Naive B cell (primary cell): Measurements from ENCODE around the gene RBMS3. TPM values are rescaled to one million over a fixed set of nuclear protein-coding genes. Genes with fewer than 3 reads are reported as not detected.

ENCODE experiments used
- ATAC-seq, 2 donors: fragments of 150-1000 bp; cut with Tn5 transposase; 2 replicates each; pipeline ENCODE4 v1.10.0; 2021; ENCODE audit warnings: low read depth in 2 of 2, mild to moderate bottlenecking in 2 of 2, moderate library complexity in 2 of 2
- DNase-seq: peaks from one replicate; pipeline ENCODE4 v3.0.0; 2022
- H3K27ac Mint-ChIP-seq, 6 donors: one replicate each; pipeline ENCODE4 v1.8.0; 2020 to 2022; ENCODE audit warnings: mild to moderate bottlenecking in 6 of 6, mixed read lengths in 6 of 6, moderate library complexity in 5 of 6, inconsistent platforms in 2 of 6
- H3K27me3 Mint-ChIP-seq, 3 donors: one replicate each; pipeline ENCODE4 v1.8.0; 2021 to 2022; ENCODE audit warnings: mixed read lengths in 3 of 3, mild to moderate bottlenecking in 1 of 3
- H3K36me3 Mint-ChIP-seq, 2 donors: one replicate each; pipeline ENCODE4 v1.8.0; 2020 to 2022; ENCODE audit warnings: mixed read lengths in 2 of 2, inconsistent platforms in 1 of 2, mild to moderate bottlenecking in 1 of 2
- H3K4me1 Mint-ChIP-seq, 3 donors: one replicate each; pipeline ENCODE4 v1.8.0; 2020 to 2022; ENCODE audit warnings: mixed read lengths in 3 of 3, inconsistent platforms in 1 of 3, mild to moderate bottlenecking in 1 of 3, moderate library complexity in 1 of 3
- H3K4me3 Mint-ChIP-seq, 8 donors: one replicate each; pipeline ENCODE4 v1.8.0; 2020 to 2022; ENCODE audit warnings: mild to moderate bottlenecking in 8 of 8, mixed read lengths in 8 of 8, moderate library complexity in 8 of 8, inconsistent platforms in 2 of 8
- H3K9me3 Mint-ChIP-seq, 7 donors: one replicate each; pipeline ENCODE4 v1.8.0; 2020 to 2022; ENCODE audit warnings: mixed read lengths in 7 of 7, mild to moderate bottlenecking in 5 of 7, inconsistent platforms in 2 of 7, moderate library complexity in 1 of 7
- polyA plus RNA-seq, 6 donors: library from polyadenylated mRNA; unstranded; fragments of 300-500 nt; fragmentation: Illumina TruSeq; gene quantifications; one replicate each; pipeline ENCODE4 v1.2.3, GENCODE V29; 2021; ENCODE audit warnings: low read depth in 6 of 6

Gene RBMS3
- polyA plus RNA-seq, 6 donors from 2014 or later, result 0.12 to 1.3 (median 0.45) TPM; not detected in 3

GRCh38 chr3:29850641-29851040 lies 569.8 kb downstream of the RBMS3 start:
- H3K9me3 Mint-ChIP-seq, result peaks cover 0 to 15% (median 8%) of the 10 kb centered on the region in 7 donors
- no peak overlapping the region for H3K4me3 Mint-ChIP-seq
- no peak overlapping the region for H3K27ac Mint-ChIP-seq
- H3K36me3 Mint-ChIP-seq, result no peaks in the 10 kb centered on the region
- no peak for DNase-seq
- no peaks in the 10 kb centered on the region for H3K27me3 Mint-ChIP-seq
- no peak for ATAC-seq
- H3K4me1 Mint-ChIP-seq, result no peaks in the 10 kb centered on the region

DNA sequence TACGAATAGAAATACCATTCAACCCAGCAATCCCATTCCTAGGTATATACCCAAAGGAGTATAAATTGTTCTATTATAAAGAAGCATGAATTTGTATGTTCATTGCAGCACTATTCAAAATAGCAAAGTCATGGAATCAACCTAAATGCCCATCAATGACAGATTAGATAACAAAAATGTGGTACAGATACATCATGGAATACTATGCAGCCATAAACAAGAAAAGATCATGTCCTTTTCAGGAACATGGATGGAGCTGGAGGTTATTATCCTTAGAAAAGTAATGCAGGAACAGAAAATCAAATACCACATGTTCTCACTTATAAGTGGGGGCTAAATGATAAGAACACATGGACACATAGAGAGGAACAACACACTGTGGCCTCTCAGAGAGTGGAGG lies 571.9 kb downstream of the RBMS3 start:
- no peaks in the 10 kb centered on the region for H3K36me3 Mint-ChIP-seq

DNA sequence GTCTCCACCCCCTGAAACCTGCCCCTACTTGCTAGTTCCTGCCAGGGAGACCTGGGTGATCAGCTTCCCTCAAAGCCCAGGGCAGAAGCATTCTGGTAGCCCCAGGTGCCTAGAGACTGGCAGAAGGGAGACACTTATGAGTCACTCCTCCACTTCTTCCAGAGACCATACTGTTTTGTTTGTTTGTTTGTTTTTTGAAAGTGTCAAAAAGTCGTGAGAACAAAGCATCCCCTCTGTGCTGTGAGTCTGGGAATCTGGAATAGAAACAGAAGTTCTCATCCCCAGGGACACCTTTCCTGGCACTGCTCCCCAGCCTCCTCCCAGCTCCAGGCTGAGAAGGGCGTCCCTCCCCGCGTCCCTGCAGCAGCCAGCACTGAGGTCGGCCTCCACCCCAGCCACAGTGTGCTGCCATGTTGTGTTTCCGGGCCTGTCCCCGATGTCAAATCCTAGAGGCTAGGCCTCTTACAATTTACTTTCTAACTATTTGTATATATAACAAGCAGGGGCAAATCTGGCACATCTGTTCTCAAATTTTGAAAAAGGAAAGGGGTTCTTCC lies 573.0 kb downstream of the RBMS3 start:
- H3K27ac Mint-ChIP-seq, result no peak overlapping the region
- ATAC-seq (no peak), DNase-seq (no peak)
- no peaks in the 10 kb centered on the region for H3K4me1 Mint-ChIP-seq
- no peaks in the 10 kb centered on the region for H3K36me3 Mint-ChIP-seq
- no peak overlapping the region for H3K4me3 Mint-ChIP-seq
- no peaks in the 10 kb centered on the region for H3K27me3 Mint-ChIP-seq
- H3K9me3 Mint-ChIP-seq, result peaks cover 0 to 15% (median 8%) of the 10 kb centered on the region in 7 donors

More for the DNA sequence above, 571.9 kb downstream of the RBMS3 start:
- Mint-ChIP-seq H3K27ac (no peak overlapping the region), H3K9me3 (peaks cover 0 to 15% (median 8%) of the 10 kb centered on the region in 7 donors), H3K4me1 (no peaks in the 10 kb centered on the region), H3K4me3 (no peak overlapping the region), H3K27me3 (no peaks in the 10 kb centered on the region)
- ATAC-seq, result no peak
- DNase-seq, result no peak

- H3K27me3 Mint-ChIP-seq, result no peaks in the 10 kb centered on the region
- no peak overlapping the region for H3K4me3 Mint-ChIP-seq
- DNase-seq, result no peak
- H3K9me3 Mint-ChIP-seq, result peaks cover 0 to 15% (median 8%) of the 10 kb centered on the region in 7 donors
- H3K27ac Mint-ChIP-seq, result no peak overlapping the region
- ATAC-seq, result no peak
- no peaks in the 10 kb centered on the region for H3K36me3 Mint-ChIP-seq
- H3K4me1 Mint-ChIP-seq, result no peaks in the 10 kb centered on the region
These were observed 574.0 kb downstream of the RBMS3 start for GRCh38 chr3:29854821-29855220.

GRCh38 chr3:29859726-29860270 lies 578.9 kb downstream of the RBMS3 start:
- no peaks in the 10 kb centered on the region for H3K4me1 Mint-ChIP-seq
- ATAC-seq, result no peak
- H3K36me3 Mint-ChIP-seq, result no peaks in the 10 kb centered on the region
- H3K27ac Mint-ChIP-seq, result no peak overlapping the region
- DNase-seq, result no peak
- no peak overlapping the region for H3K4me3 Mint-ChIP-seq
- peaks cover 0 to 8% (median 0%) of the 10 kb centered on the region in 3 donors for H3K27me3 Mint-ChIP-seq
- no peaks in the 10 kb centered on the region for H3K9me3 Mint-ChIP-seq

DNA sequence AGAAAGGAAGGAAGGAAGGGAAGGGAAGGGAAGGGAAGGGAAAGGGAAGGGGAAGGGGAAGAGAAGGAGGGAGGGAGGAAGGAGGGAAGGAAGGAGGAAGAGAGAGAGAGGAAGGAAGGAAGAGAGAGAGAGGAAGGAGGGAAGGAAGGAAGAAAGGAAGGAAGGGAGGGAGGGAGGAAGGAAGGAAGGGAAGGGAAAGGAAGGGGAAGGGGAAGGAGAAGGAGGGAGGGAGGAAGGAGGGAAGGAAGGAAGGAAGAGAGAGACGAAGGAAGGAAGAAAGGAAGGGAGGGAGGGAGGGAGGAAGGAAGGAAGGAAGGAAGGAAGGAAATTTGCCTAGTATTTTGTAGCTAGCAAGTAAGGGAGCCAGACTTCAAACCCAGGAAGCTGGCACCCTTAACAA lies 583.9 kb downstream of the RBMS3 start:
- Mint-ChIP-seq H3K27ac (no peak overlapping the region), H3K9me3 (no peaks in the 10 kb centered on the region), H3K4me1 (no peaks in the 10 kb centered on the region), H3K4me3 (no peak overlapping the region), H3K27me3 (peaks cover 0 to 8% (median 0%) of the 10 kb centered on the region in 3 donors), H3K36me3 (no peaks in the 10 kb centered on the region)
- no peak for ATAC-seq
- DNase-seq, result no peak

DNA sequence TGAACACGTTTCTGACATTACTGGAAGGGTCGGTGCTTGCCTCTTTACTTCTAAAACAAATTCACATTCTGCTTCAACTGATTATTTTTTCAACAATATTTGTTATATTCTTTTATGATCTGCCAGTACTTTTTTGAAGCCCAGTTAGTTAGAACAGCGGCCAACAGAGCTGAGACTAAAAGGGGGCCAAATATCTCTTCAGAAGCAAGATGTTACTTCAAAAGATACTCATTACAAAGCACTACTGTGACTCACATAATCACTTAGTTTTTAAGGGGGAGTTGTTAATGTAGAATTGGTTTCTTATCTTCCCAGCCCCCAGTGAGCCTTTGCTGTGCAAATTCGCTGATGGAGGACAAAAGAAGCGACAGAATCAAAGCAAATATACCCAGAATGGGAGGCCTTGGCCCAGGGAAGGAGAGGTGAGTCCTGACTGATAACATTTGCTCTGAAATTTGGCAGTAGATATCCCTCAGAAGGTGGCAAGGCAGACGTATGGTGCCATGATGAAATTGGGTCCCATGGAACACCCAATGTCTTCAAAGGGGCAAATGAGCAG lies 587.8 kb downstream of the RBMS3 start:
- H3K4me1 Mint-ChIP-seq, result no peaks in the 10 kb centered on the region
- H3K9me3 Mint-ChIP-seq, result no peaks in the 10 kb centered on the region
- DNase-seq (no peak), ATAC-seq (no peak)
- H3K36me3 Mint-ChIP-seq, result no peaks in the 10 kb centered on the region
- H3K4me3 Mint-ChIP-seq, result no peak overlapping the region
- peak overlapping the region in 1 of 6 donors; percentile 6 for H3K27ac Mint-ChIP-seq
- H3K27me3 Mint-ChIP-seq, result no peaks in the 10 kb centered on the region

- peaks cover 0 to 4% (median 0%) of the 10 kb centered on the region in 7 donors for H3K9me3 Mint-ChIP-seq
These were observed 589.3 kb downstream of the RBMS3 start for GRCh38 chr3:29870136-29870535.

DNA sequence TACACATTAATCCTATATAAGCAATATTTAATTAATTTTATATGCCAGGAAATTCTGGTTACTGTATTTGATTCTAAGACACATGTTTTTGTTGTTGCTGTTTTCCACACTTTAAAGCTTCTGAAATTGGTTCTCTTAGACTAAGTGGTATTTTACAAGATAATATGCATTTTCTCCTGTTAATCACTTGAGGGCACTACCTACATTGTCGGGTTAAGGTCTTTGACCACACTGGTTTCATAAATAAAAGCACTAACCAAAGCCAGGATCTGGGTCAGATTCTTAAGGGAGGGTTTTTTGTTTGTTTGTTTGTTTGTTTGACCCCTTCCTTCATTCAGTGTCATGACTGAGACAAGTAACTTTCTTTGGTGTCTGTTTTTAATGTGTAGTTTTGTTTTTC lies 590.2 kb downstream of the RBMS3 start:
- no peaks in the 10 kb centered on the region for H3K4me1 Mint-ChIP-seq
- H3K27me3 Mint-ChIP-seq, result no peaks in the 10 kb centered on the region
- no peak overlapping the region for H3K27ac Mint-ChIP-seq
- H3K4me3 Mint-ChIP-seq, result no peak overlapping the region
- no peak for DNase-seq
- H3K36me3 Mint-ChIP-seq, result no peaks in the 10 kb centered on the region
- no peak for ATAC-seq
- peaks cover 0 to 4% (median 0%) of the 10 kb centered on the region in 7 donors for H3K9me3 Mint-ChIP-seq

More at GRCh38 chr3:29870136-29870535, 589.3 kb downstream of the RBMS3 start:
- ATAC-seq (no peak), DNase-seq (no peak)
- Mint-ChIP-seq H3K4me1 (no peaks in the 10 kb centered on the region), H3K36me3 (no peaks in the 10 kb centered on the region), H3K4me3 (no peak overlapping the region), H3K27ac (no peak overlapping the region), H3K27me3 (no peaks in the 10 kb centered on the region)

GRCh38 chr3:29880809-29881208 lies 599.9 kb downstream of the RBMS3 start:
- H3K4me1 Mint-ChIP-seq, result no peaks in the 10 kb centered on the region
- H3K4me3 Mint-ChIP-seq, result peak overlapping the region in 1 of 8 donors; percentile 1
- no peak for DNase-seq
- ATAC-seq, result no peak
- H3K9me3 Mint-ChIP-seq, result peaks cover 0 to 2% (median 0%) of the 10 kb centered on the region in 7 donors
- no peaks in the 10 kb centered on the region for H3K36me3 Mint-ChIP-seq
- H3K27ac Mint-ChIP-seq, result no peak overlapping the region
- peaks cover 6 to 10% (median 8%) of the 10 kb centered on the region in 3 donors for H3K27me3 Mint-ChIP-seq

- ATAC-seq (no peak), DNase-seq (no peak)
- no peaks in the 10 kb centered on the region for H3K36me3 Mint-ChIP-seq
- no peaks in the 10 kb centered on the region for H3K4me1 Mint-ChIP-seq
- peaks cover 0 to 4% (median 0%) of the 10 kb centered on the region in 7 donors for H3K9me3 Mint-ChIP-seq
- no peak overlapping the region for H3K27ac Mint-ChIP-seq
- H3K4me3 Mint-ChIP-seq, result no peak overlapping the region
- no peaks in the 10 kb centered on the region for H3K27me3 Mint-ChIP-seq
These were observed 606.6 kb downstream of the RBMS3 start for GRCh38 chr3:29887451-29887850.

DNA sequence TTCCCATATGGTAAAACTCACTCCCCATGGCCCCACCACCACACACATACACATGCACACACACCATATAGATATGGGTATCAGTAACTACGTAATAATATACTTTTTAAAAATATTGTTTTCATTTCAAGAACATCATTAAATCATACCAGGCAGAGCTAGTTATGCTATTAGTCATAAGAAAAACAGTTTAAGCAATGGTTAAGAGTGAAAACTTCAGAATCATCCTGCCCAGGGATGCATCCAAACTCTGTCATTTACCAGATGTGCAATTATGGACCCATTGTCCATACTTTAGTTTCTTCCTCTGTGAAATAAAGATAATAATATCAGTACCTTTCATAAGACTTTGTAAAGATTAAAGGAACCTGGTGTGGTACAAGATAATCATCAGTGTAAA lies 608.3 kb downstream of the RBMS3 start:
- Mint-ChIP-seq H3K4me3 (no peak overlapping the region), H3K4me1 (no peaks in the 10 kb centered on the region), H3K27ac (no peak overlapping the region), H3K27me3 (no peaks in the 10 kb centered on the region), H3K36me3 (no peaks in the 10 kb centered on the region), H3K9me3 (peaks cover 0 to 4% (median 0%) of the 10 kb centered on the region in 7 donors)
- ATAC-seq (no peak), DNase-seq (no peak)

- Mint-ChIP-seq H3K27ac (no peak overlapping the region), H3K36me3 (no peaks in the 10 kb centered on the region), H3K4me1 (no peaks in the 10 kb centered on the region), H3K27me3 (no peaks in the 10 kb centered on the region), H3K9me3 (peaks cover 0 to 4% (median 0%) of the 10 kb centered on the region in 7 donors), H3K4me3 (no peak overlapping the region)
- DNase-seq (no peak), ATAC-seq (no peak)
These were observed 609.9 kb downstream of the RBMS3 start for GRCh38 chr3:29890801-29891200.

DNA sequence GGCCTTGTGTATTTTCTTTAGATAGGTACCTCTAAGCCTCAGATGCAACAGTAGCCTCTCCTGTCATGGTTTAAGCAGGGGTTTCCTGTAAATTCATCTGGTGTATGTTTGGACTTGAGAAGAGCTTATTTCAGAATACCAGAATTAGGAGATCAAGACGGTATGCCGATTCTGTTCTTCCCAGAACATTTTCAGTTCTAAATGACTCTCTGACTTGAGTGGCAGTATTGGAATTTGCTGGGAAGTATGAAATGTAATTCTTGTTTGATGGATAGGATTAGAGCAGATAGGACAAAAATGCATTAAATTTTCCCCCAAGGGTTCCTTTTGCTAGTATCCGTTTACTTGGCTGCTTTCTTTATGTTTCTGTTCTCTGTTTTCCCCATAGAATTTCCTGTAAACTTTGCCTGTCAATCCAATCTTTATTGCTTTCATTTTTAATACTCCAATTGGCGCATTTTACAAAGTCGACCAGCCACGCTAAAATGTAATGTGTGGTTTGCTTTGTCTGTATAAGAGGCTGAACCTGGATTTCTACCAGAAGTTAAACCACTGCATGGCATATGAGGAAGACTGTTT lies 612.2 kb downstream of the RBMS3 start:
- DNase-seq (no peak), ATAC-seq (no peak)
- no peaks in the 10 kb centered on the region for H3K36me3 Mint-ChIP-seq
- H3K9me3 Mint-ChIP-seq, result peaks cover 0 to 4% (median 0%) of the 10 kb centered on the region in 7 donors
- no peak overlapping the region for H3K4me3 Mint-ChIP-seq
- no peak overlapping the region for H3K27ac Mint-ChIP-seq
- no peaks in the 10 kb centered on the region for H3K4me1 Mint-ChIP-seq
- peaks cover 0 to 5% (median 0%) of the 10 kb centered on the region in 3 donors for H3K27me3 Mint-ChIP-seq
